ENCODE data around the gene CHMP6.

- TF ChIP-seq, protein P1, sequence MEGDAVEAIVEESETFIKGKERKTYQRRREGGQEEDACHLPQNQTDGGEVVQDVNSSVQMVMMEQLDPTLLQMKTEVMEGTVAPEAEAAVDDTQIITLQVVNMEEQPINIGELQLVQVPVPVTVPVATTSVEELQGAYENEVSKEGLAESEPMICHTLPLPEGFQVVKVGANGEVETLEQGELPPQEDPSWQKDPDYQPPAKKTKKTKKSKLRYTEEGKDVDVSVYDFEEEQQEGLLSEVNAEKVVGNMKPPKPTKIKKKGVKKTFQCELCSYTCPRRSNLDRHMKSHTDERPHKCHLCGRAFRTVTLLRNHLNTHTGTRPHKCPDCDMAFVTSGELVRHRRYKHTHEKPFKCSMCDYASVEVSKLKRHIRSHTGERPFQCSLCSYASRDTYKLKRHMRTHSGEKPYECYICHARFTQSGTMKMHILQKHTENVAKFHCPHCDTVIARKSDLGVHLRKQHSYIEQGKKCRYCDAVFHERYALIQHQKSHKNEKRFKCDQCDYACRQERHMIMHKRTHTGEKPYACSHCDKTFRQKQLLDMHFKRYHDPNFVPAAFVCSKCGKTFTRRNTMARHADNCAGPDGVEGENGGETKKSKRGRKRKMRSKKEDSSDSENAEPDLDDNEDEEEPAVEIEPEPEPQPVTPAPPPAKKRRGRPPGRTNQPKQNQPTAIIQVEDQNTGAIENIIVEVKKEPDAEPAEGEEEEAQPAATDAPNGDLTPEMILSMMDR (IDR thresholded peaks at IDR 0.05) = no peak
- TF ChIP-seq POLR2A (IDR thresholded peaks at IDR 0.05) = no peak
These were observed 1.4 kb downstream of the CHMP6 start for GRCh38 chr17:80992948-80993624.
